ENCODE results near the gene CABP4.
"Not testable (repeated sequence)": the region's sequence is repeated elsewhere in the genome, so short reads cannot be mapped to it uniquely, and the experiment has no call there.

The CABP4 gene

GRCh38 chr11:67482827-67483798 is 28.0 kb downstream of the CABP4 start, which contains the start of gene AIP:
Gene AIP (plus strand): TSS chr11:67483026. CDS start chr11:67483159, 133 bp downstream.
- peaks cover 13% of the 10 kb centered on the region for H3K27me3 ChIP-seq (ENCODE audit: control insufficient read depth, insufficient read depth, low read length)
- peak within 1 kb of the TSS; percentile 52 for H3K27ac ChIP-seq (ENCODE audit: low read length)
- peak within 1 kb of the TSS; percentile 67 for H3K4me3 ChIP-seq (ENCODE audit: low read length)
- H3K36me3 ChIP-seq (ENCODE audit: control insufficient read depth, low read depth, low read length): no peaks in the 10 kb centered on the region
- H3K9me3 ChIP-seq (ENCODE audit: control insufficient read depth, low read depth, low read length): no peaks in the 10 kb centered on the region
- no peaks in the 10 kb centered on the region for H3K4me1 ChIP-seq (ENCODE audit: control insufficient read depth, low read depth, low read length)
- peak within 1 kb of the TSS; percentile 52 for H3K9ac ChIP-seq (ENCODE audit: low read length)

GRCh38 chr11:67483831-67484665 is 28.9 kb downstream of the CABP4 start:
- no peaks in the 10 kb centered on the region for H3K4me1 ChIP-seq (ENCODE audit: control insufficient read depth, low read depth, low read length)
- H3K36me3 ChIP-seq (ENCODE audit: control insufficient read depth, low read depth, low read length): no peaks in the 10 kb centered on the region
- H3K27ac ChIP-seq (ENCODE audit: low read length): no peak overlapping the region
- H3K4me3 ChIP-seq (ENCODE audit: low read length): peak overlapping the region; percentile 67
- no peaks in the 10 kb centered on the region for H3K9me3 ChIP-seq (ENCODE audit: control insufficient read depth, low read depth, low read length)
- no peak overlapping the region for H3K9ac ChIP-seq (ENCODE audit: low read length)
- peaks cover 13% of the 10 kb centered on the region for H3K27me3 ChIP-seq (ENCODE audit: control insufficient read depth, insufficient read depth, low read length)

GRCh38 chr11:67484847-67485311 is 29.7 kb downstream of the CABP4 start:
- no peaks in the 10 kb centered on the region for H3K4me1 ChIP-seq (ENCODE audit: control insufficient read depth, low read depth, low read length)
- H3K9ac ChIP-seq (ENCODE audit: low read length): no peak overlapping the region
- H3K27me3 ChIP-seq (ENCODE audit: control insufficient read depth, insufficient read depth, low read length): peaks cover 13% of the 10 kb centered on the region
- no peak overlapping the region for H3K4me3 ChIP-seq (ENCODE audit: low read length)
- H3K27ac ChIP-seq (ENCODE audit: low read length): no peak overlapping the region
- no peaks in the 10 kb centered on the region for H3K9me3 ChIP-seq (ENCODE audit: control insufficient read depth, low read depth, low read length)
- H3K36me3 ChIP-seq (ENCODE audit: control insufficient read depth, low read depth, low read length): no peaks in the 10 kb centered on the region

GRCh38 chr11:67485873-67486361 is 30.8 kb downstream of the CABP4 start:
- not testable (repeated sequence) for H3K4me1 ChIP-seq (ENCODE audit: control insufficient read depth, low read depth, low read length); H3K9me3 ChIP-seq (ENCODE audit: control insufficient read depth, low read depth, low read length); H3K4me3 ChIP-seq (ENCODE audit: low read length); H3K27ac ChIP-seq (ENCODE audit: low read length); H3K36me3 ChIP-seq (ENCODE audit: control insufficient read depth, low read depth, low read length); H3K9ac ChIP-seq (ENCODE audit: low read length)
- peaks cover 13% of the 10 kb centered on the region for H3K27me3 ChIP-seq (ENCODE audit: control insufficient read depth, insufficient read depth, low read length)

- Histone ChIP-seq H3K4me3 (ENCODE audit: low read length) (no peak overlapping the region), H3K27me3 (ENCODE audit: control insufficient read depth, insufficient read depth, low read length) (peaks cover 13% of the 10 kb centered on the region), H3K9ac (ENCODE audit: low read length) (no peak overlapping the region), H3K27ac (ENCODE audit: low read length) (no peak overlapping the region), H3K9me3 (ENCODE audit: control insufficient read depth, low read depth, low read length) (no peaks in the 10 kb centered on the region), H3K4me1 (ENCODE audit: control insufficient read depth, low read depth, low read length) (no peaks in the 10 kb centered on the region), H3K36me3 (ENCODE audit: control insufficient read depth, low read depth, low read length) (peaks cover 4% of the 10 kb centered on the region)
These were observed 31.5 kb downstream of the CABP4 start for GRCh38 chr11:67486481-67487195.

- no peak overlapping the region for H3K27ac ChIP-seq (ENCODE audit: low read length)
- no peaks in the 10 kb centered on the region for H3K9me3 ChIP-seq (ENCODE audit: control insufficient read depth, low read depth, low read length)
- no peak overlapping the region for H3K4me3 ChIP-seq (ENCODE audit: low read length)
- H3K4me1 ChIP-seq (ENCODE audit: control insufficient read depth, low read depth, low read length): no peaks in the 10 kb centered on the region
- H3K9ac ChIP-seq (ENCODE audit: low read length): no peak overlapping the region
- H3K27me3 ChIP-seq (ENCODE audit: control insufficient read depth, insufficient read depth, low read length): peaks cover 2% of the 10 kb centered on the region
- H3K36me3 ChIP-seq (ENCODE audit: control insufficient read depth, low read depth, low read length): peaks cover 13% of the 10 kb centered on the region
These were observed 34.2 kb downstream of the CABP4 start for GRCh38 chr11:67489203-67489884.

GRCh38 chr11:67489885-67490726 is 35.0 kb downstream of the CABP4 start:
- no peak overlapping the region for H3K27ac ChIP-seq (ENCODE audit: low read length)
- H3K4me3 ChIP-seq (ENCODE audit: low read length): no peak overlapping the region
- H3K9ac ChIP-seq (ENCODE audit: low read length): no peak overlapping the region

GRCh38 chr11:67490727-67491065 is 35.5 kb downstream of the CABP4 start:
- Histone ChIP-seq H3K27me3 (ENCODE audit: control insufficient read depth, insufficient read depth, low read length) (no peaks in the 10 kb centered on the region), H3K27ac (ENCODE audit: low read length) (no peak overlapping the region), H3K36me3 (ENCODE audit: control insufficient read depth, low read depth, low read length) (peaks cover 13% of the 10 kb centered on the region), H3K9ac (ENCODE audit: low read length) (no peak overlapping the region), H3K4me3 (ENCODE audit: low read length) (no peak overlapping the region), H3K4me1 (ENCODE audit: control insufficient read depth, low read depth, low read length) (no peaks in the 10 kb centered on the region), H3K9me3 (ENCODE audit: control insufficient read depth, low read depth, low read length) (no peaks in the 10 kb centered on the region)

More at GRCh38 chr11:67489885-67490726, 35.0 kb downstream of the CABP4 start:
- H3K9me3 ChIP-seq (ENCODE audit: control insufficient read depth, low read depth, low read length): no peaks in the 10 kb centered on the region
- no peaks in the 10 kb centered on the region for H3K4me1 ChIP-seq (ENCODE audit: control insufficient read depth, low read depth, low read length)
- peaks cover 13% of the 10 kb centered on the region for H3K36me3 ChIP-seq (ENCODE audit: control insufficient read depth, low read depth, low read length)
- H3K27me3 ChIP-seq (ENCODE audit: control insufficient read depth, insufficient read depth, low read length): no peaks in the 10 kb centered on the region

GRCh38 chr11:67491276-67492068 is 36.3 kb downstream of the CABP4 start:
- H3K9me3 ChIP-seq (ENCODE audit: control insufficient read depth, low read depth, low read length): no peaks in the 10 kb centered on the region
- H3K9ac ChIP-seq (ENCODE audit: low read length): no peak overlapping the region
- no peaks in the 10 kb centered on the region for H3K27me3 ChIP-seq (ENCODE audit: control insufficient read depth, insufficient read depth, low read length)
- H3K36me3 ChIP-seq (ENCODE audit: control insufficient read depth, low read depth, low read length): peaks cover 13% of the 10 kb centered on the region
- H3K27ac ChIP-seq (ENCODE audit: low read length): no peak overlapping the region
- no peaks in the 10 kb centered on the region for H3K4me1 ChIP-seq (ENCODE audit: control insufficient read depth, low read depth, low read length)
- H3K4me3 ChIP-seq (ENCODE audit: low read length): no peak overlapping the region
